ENCODE measurements around the gene GRIK4.

GRIK4 gene

GRCh38 chr11:120606211-120607010 lies 94.9 kb downstream of the GRIK4 start:
- Histone ChIP-seq H3K4me2 (ENCODE audit: low read length) (no peak overlapping the region), H3K36me3 (ENCODE audit: insufficient read depth, low read length) (no peaks in the 10 kb centered on the region), H3K4me3 (ENCODE audit: low read length) (no peak overlapping the region), H3K9me3 (replicated peaks; ENCODE audit: low read length) (no peaks in the 10 kb centered on the region), H3K4me1 (ENCODE audit: control insufficient read depth, insufficient read depth, low read length) (no peaks in the 10 kb centered on the region), H3K27me3 (ENCODE audit: control insufficient read depth, insufficient read depth, low read length) (peaks cover 20% of the 10 kb centered on the region), H3K9ac (ENCODE audit: low read depth, low read length) (no peak overlapping the region)

GRCh38 chr11:120608061-120608460 lies 96.5 kb downstream of the GRIK4 start:
- Histone ChIP-seq H3K4me1 (ENCODE audit: control insufficient read depth, insufficient read depth, low read length) (no peaks in the 10 kb centered on the region), H3K9ac (ENCODE audit: low read depth, low read length) (no peak overlapping the region), H3K9me3 (replicated peaks; ENCODE audit: low read length) (no peaks in the 10 kb centered on the region), H3K4me2 (ENCODE audit: low read length) (no peak overlapping the region), H3K4me3 (ENCODE audit: low read length) (no peak overlapping the region), H3K36me3 (ENCODE audit: insufficient read depth, low read length) (no peaks in the 10 kb centered on the region), H3K27me3 (ENCODE audit: control insufficient read depth, insufficient read depth, low read length) (peaks cover 28% of the 10 kb centered on the region)

GRCh38 chr11:120608760-120609211 lies 97.2 kb downstream of the GRIK4 start:
- Histone ChIP-seq H3K4me2 (ENCODE audit: low read length) (no peak overlapping the region), H3K4me1 (ENCODE audit: control insufficient read depth, insufficient read depth, low read length) (no peaks in the 10 kb centered on the region), H3K36me3 (ENCODE audit: insufficient read depth, low read length) (no peaks in the 10 kb centered on the region), H3K27me3 (ENCODE audit: control insufficient read depth, insufficient read depth, low read length) (peaks cover 32% of the 10 kb centered on the region), H3K4me3 (ENCODE audit: low read length) (no peak overlapping the region), H3K9ac (ENCODE audit: low read depth, low read length) (no peak overlapping the region), H3K9me3 (replicated peaks; ENCODE audit: low read length) (no peaks in the 10 kb centered on the region)

- H3K27me3 ChIP-seq (ENCODE audit: control insufficient read depth, insufficient read depth, low read length): peaks cover 31% of the 10 kb centered on the region
- no peaks in the 10 kb centered on the region for H3K4me1 ChIP-seq (ENCODE audit: control insufficient read depth, insufficient read depth, low read length)
- H3K4me3 ChIP-seq (ENCODE audit: low read length): no peak overlapping the region
- H3K9me3 ChIP-seq (replicated peaks; ENCODE audit: low read length): no peaks in the 10 kb centered on the region
- H3K9ac ChIP-seq (ENCODE audit: low read depth, low read length): no peak overlapping the region
- H3K4me2 ChIP-seq (ENCODE audit: low read length): no peak overlapping the region
- H3K36me3 ChIP-seq (ENCODE audit: insufficient read depth, low read length): no peaks in the 10 kb centered on the region
Measured at GRCh38 chr11:120610111-120610510, 98.6 kb downstream of the GRIK4 start.

- Histone ChIP-seq H3K27me3 (ENCODE audit: control insufficient read depth, insufficient read depth, low read length) (peaks cover 26% of the 10 kb centered on the region), H3K9ac (ENCODE audit: low read depth, low read length) (no peak overlapping the region), H3K4me2 (ENCODE audit: low read length) (no peak overlapping the region), H3K4me1 (ENCODE audit: control insufficient read depth, insufficient read depth, low read length) (no peaks in the 10 kb centered on the region), H3K9me3 (replicated peaks; ENCODE audit: low read length) (no peaks in the 10 kb centered on the region), H3K4me3 (ENCODE audit: low read length) (no peak overlapping the region), H3K36me3 (ENCODE audit: insufficient read depth, low read length) (no peaks in the 10 kb centered on the region)
Measured at GRCh38 chr11:120611581-120611980, 100.0 kb downstream of the GRIK4 start.

- Histone ChIP-seq H3K36me3 (ENCODE audit: insufficient read depth, low read length) (no peaks in the 10 kb centered on the region), H3K4me2 (ENCODE audit: low read length) (no peak overlapping the region), H3K4me1 (ENCODE audit: control insufficient read depth, insufficient read depth, low read length) (no peaks in the 10 kb centered on the region), H3K9ac (ENCODE audit: low read depth, low read length) (no peak overlapping the region), H3K27me3 (ENCODE audit: control insufficient read depth, insufficient read depth, low read length) (peaks cover 25% of the 10 kb centered on the region), H3K4me3 (ENCODE audit: low read length) (no peak overlapping the region), H3K9me3 (replicated peaks; ENCODE audit: low read length) (no peaks in the 10 kb centered on the region)
Measured at GRCh38 chr11:120612513-120613263, 101.1 kb downstream of the GRIK4 start.

- Histone ChIP-seq H3K9me3 (replicated peaks; ENCODE audit: low read length) (no peaks in the 10 kb centered on the region), H3K36me3 (ENCODE audit: insufficient read depth, low read length) (no peaks in the 10 kb centered on the region), H3K4me2 (ENCODE audit: low read length) (no peak overlapping the region), H3K4me1 (ENCODE audit: control insufficient read depth, insufficient read depth, low read length) (no peaks in the 10 kb centered on the region), H3K4me3 (ENCODE audit: low read length) (no peak overlapping the region), H3K27me3 (ENCODE audit: control insufficient read depth, insufficient read depth, low read length) (peaks cover 17% of the 10 kb centered on the region), H3K9ac (ENCODE audit: low read depth, low read length) (no peak overlapping the region)
Measured at GRCh38 chr11:120613264-120614226, 102.0 kb downstream of the GRIK4 start.

- H3K4me3 ChIP-seq (ENCODE audit: low read length): no peak overlapping the region
- H3K9me3 ChIP-seq (replicated peaks; ENCODE audit: low read length): no peaks in the 10 kb centered on the region
- no peak overlapping the region for H3K4me2 ChIP-seq (ENCODE audit: low read length)
- H3K27me3 ChIP-seq (ENCODE audit: control insufficient read depth, insufficient read depth, low read length): peaks cover 15% of the 10 kb centered on the region
- H3K36me3 ChIP-seq (ENCODE audit: insufficient read depth, low read length): no peaks in the 10 kb centered on the region
- no peak overlapping the region for H3K9ac ChIP-seq (ENCODE audit: low read depth, low read length)
- no peaks in the 10 kb centered on the region for H3K4me1 ChIP-seq (ENCODE audit: control insufficient read depth, insufficient read depth, low read length)
Measured at GRCh38 chr11:120615391-120615790, 103.8 kb downstream of the GRIK4 start.

GRCh38 chr11:120618399-120618798 lies 106.9 kb downstream of the GRIK4 start:
- no peak overlapping the region for H3K9ac ChIP-seq (ENCODE audit: low read depth, low read length)
- H3K4me1 ChIP-seq (ENCODE audit: control insufficient read depth, insufficient read depth, low read length): no peaks in the 10 kb centered on the region
- H3K27me3 ChIP-seq (ENCODE audit: control insufficient read depth, insufficient read depth, low read length): peaks cover 3% of the 10 kb centered on the region
- H3K4me2 ChIP-seq (ENCODE audit: low read length): no peak overlapping the region
- H3K9me3 ChIP-seq (replicated peaks; ENCODE audit: low read length): no peaks in the 10 kb centered on the region
- no peaks in the 10 kb centered on the region for H3K36me3 ChIP-seq (ENCODE audit: insufficient read depth, low read length)
- H3K4me3 ChIP-seq (ENCODE audit: low read length): no peak overlapping the region

GRCh38 chr11:120622189-120622875 lies 110.8 kb downstream of the GRIK4 start:
- Histone ChIP-seq H3K27me3 (ENCODE audit: control insufficient read depth, insufficient read depth, low read length) (peaks cover 13% of the 10 kb centered on the region), H3K4me2 (ENCODE audit: low read length) (no peak overlapping the region), H3K4me3 (ENCODE audit: low read length) (no peak overlapping the region), H3K4me1 (ENCODE audit: control insufficient read depth, insufficient read depth, low read length) (no peaks in the 10 kb centered on the region), H3K36me3 (ENCODE audit: insufficient read depth, low read length) (no peaks in the 10 kb centered on the region), H3K9me3 (replicated peaks; ENCODE audit: low read length) (no peaks in the 10 kb centered on the region), H3K9ac (ENCODE audit: low read depth, low read length) (no peak overlapping the region)
